Fibroblast of mammary gland (primary cell): ENCODE measurements around the gene SLC25A26.
A peak's percentile ranks its signal among the peaks of the same experiment; 100 is the strongest.

Experiments
- DNase-seq: peaks from one replicate; pipeline ENCODE4 v3.0.0-alpha.2; 2010; ENCODE audit warnings: low read depth
- H3K4me3 ChIP-seq: 2 replicates; pipeline ENCODE4 v1.5.1; 2011; ENCODE audit warnings: low read depth, mild to moderate bottlenecking, low read length, moderate library complexity; ENCODE audit not compliant: control insufficient read depth
- TF ChIP-seq, protein P1 (sequence below): conservative IDR thresholded peaks from 2 replicates; pipeline ENCODE4 v1.5.1; 2011; ENCODE audit warnings: low read depth, low read length, inconsistent platforms; ENCODE audit not compliant: control insufficient read depth, insufficient read depth

SLC25A26 gene

DNA sequence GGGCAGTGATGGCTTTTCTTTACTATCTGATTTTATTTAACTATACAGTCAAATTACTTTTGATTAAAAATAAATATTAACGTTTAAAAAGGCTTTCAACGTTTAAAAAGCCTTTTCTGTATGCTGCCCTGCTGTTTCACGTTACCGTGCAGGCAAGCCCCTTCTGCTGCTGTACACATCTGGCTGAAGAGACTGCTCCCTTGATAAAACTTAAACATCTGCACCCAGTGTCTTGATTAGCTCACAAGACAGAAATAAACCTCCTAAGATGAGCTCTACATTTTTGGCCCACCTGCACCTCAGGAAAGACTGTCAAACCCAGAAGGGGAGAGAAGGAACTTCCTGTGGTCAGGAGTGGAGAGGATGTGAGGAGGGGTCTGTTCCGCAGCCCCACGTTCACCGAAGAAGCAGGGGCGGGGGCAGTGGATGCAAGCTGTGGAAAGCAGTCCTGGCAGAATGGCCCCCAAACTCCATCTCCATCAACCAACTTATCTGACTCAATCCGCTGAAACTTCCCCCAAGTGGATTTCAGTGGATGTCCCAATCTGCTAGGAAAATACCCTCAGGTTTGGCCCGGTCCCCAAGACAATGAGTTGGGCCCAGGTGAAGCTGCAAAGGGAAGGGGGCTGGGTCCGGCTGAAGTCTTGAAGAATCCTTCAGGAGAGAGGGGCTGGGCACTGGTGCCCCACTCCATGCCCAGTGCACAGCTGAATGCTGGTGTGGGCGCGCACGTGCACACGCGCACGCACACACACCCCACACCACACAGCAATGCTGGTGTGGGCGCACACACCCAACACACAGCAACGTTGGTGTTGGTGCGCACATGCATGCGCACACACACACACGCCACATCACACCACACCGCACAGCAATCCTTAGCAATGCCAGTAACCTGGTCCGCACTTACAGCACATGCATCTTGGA, 191.4 kb downstream of the SLC25A26 start:
- no peak for DNase-seq
- TF ChIP-seq, protein P1, sequence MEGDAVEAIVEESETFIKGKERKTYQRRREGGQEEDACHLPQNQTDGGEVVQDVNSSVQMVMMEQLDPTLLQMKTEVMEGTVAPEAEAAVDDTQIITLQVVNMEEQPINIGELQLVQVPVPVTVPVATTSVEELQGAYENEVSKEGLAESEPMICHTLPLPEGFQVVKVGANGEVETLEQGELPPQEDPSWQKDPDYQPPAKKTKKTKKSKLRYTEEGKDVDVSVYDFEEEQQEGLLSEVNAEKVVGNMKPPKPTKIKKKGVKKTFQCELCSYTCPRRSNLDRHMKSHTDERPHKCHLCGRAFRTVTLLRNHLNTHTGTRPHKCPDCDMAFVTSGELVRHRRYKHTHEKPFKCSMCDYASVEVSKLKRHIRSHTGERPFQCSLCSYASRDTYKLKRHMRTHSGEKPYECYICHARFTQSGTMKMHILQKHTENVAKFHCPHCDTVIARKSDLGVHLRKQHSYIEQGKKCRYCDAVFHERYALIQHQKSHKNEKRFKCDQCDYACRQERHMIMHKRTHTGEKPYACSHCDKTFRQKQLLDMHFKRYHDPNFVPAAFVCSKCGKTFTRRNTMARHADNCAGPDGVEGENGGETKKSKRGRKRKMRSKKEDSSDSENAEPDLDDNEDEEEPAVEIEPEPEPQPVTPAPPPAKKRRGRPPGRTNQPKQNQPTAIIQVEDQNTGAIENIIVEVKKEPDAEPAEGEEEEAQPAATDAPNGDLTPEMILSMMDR: no peak

DNA sequence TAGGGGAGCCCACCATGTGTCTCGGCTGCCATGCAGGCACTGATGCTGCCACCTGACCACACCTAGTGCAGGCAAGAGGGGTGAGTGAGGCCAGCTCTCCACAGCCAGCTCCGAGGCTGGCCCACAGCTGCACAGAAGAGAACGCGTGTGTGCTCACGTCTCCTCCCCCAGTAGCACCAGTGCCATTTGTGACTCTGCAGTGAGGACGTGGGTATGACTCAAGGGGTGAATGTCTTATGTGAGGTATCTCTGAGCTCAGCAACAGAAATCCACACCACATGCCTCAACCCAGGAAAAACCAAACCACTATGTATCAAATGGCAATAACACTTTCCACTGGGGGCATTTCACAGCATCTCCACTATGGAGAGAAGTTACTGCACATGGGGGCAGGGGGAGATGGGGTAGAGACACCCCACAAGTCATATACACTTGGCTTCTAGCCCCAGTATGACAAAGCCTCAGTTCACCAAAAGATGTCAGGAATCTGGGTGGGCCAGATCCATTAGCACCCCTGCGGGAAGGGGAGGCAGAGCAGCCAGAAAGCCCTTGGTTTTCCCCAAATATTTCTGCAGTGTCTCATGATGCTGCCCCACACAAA, 192.4 kb downstream of the SLC25A26 start:
- TF ChIP-seq, protein P1: no peak

More for the DNA sequence above, 191.4 kb downstream of the SLC25A26 start:
- no peak overlapping the region for H3K4me3 ChIP-seq

DNA sequence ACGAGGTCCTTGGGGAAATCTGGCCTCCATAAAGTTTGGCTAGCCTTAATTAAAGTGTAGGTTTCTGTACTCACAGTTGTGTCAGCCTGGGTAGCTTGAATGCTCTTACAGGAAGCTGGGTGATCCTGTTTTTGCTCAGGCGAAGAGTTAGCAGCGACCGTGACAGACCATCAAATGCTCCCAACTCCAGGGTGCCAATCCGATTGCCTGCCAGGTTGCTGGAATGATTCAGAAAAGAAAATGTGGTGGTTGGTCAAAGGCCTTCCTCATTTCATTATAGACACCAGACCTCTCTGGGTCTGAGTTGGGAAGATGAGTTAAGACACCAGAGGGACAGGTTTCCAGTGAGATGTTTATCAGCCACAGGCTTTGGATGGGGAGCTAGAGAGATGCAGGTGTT, 194.0 kb downstream of the SLC25A26 start:
- H3K4me3 ChIP-seq: no peak overlapping the region
- DNase-seq: no peak
- TF ChIP-seq, protein P1: no peak

More for the DNA sequence above, 192.4 kb downstream of the SLC25A26 start:
- DNase-seq: peak; percentile 96
- H3K4me3 ChIP-seq: no peak overlapping the region

DNA sequence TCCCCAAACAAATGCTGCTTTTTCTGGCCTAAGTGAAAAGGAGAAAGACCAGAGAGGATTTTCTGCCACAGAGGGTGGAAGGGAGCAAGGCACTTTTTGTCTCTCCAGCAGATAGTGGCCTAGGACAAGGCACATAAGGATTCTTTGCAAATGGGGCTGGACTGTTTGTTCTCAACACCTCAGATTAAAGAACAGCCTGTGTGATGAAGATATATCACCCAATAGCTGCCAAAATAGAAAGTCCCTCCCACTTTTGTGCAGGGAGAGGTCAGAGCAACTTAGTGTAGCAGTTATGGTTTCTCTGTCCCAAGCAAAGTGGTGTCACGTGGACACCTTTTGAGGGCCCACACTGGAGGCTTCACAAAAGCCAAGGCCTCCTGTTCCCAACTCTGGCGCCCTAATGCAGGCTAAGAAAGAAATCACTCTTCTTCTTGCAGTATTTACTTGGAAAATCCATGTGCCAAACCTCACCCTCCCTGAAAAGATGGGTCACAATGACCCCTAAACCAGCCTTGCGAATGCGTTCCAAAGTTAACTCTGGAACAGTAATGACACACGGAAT, 195.1 kb downstream of the SLC25A26 start:
- TF ChIP-seq, protein P1: no peak
- no peak for DNase-seq
- no peak overlapping the region for H3K4me3 ChIP-seq

DNA sequence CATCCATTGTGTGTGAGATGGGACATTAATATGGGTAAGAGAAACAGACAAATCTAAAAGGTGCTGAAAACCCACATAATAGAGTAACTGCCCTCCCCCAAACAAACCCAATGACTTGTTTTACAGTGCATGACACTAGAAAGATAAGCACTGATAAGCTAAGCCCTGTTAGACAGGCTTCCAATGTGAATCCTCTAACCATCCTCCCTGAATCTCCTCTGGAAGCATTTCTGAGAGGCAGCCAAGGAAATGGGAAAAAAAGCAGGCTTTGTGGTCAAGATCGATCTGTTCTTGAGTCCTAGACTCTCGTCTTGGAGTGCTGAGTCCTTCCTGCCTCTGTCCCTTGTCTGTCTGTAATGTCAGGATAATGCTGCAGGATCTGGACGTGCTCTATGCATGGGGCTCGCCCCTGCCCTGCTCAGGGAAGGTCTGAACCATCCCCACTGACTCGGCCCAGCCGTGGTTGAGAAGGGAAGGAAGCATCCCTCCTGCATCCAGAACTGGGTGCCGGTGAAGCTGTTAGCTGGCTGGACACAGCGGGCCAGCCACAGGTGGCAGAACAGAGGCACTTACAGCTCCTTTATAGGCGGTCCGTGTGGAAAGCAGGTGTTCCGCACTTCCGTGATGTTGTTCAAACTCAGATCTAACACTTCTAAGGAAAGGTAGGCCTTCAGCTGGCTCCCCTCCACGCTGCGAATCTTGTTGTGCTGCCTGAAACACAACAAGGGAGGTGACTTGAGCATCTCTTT, 195.9 kb downstream of the SLC25A26 start:
- TF ChIP-seq, protein P1: no peak
- H3K4me3 ChIP-seq: no peak overlapping the region
- DNase-seq: no peak

DNA sequence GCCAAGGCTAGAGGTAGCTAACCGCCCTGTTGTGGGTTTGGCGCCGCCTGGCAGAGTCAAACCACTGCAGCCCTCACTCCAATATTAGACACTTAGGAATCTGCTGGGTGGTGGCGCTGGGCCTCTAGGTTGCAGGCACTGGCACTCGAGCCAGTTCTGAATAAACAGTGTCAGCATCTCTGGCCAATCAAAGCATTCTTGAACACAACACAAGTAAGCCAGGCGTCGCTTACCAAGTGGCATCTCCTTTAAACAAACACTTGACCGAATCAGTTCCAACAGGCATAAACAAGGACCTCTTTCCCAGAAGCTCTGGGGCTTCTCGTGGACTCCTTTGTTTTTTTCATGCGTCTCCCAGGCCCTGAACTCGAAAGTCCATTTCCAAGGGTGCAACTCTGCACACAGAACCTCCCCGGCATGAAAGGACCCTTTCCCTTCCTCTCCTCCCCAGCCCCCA, 197.7 kb downstream of the SLC25A26 start:
- TF ChIP-seq, protein P1: no peak
- no peak overlapping the region for H3K4me3 ChIP-seq
- no peak for DNase-seq
